Activated B cell treated with CpG ODN at 0.5 μM for 24 hours (primary cell): ENCODE measurements around the gene LRP5. TPM values are rescaled to one million over a fixed set of nuclear protein-coding genes. Genes with fewer than 3 reads are reported as not detected.
A peak's percentile ranks its signal among the peaks of the same experiment; 100 is the strongest.

Experiments
- ATAC-seq: fragments of 200-7000 bp; cut with Tn5 transposase; one replicate; pipeline ENCODE4 v1.10.0; 2021; ENCODE audit warnings: low read depth, mild to moderate bottlenecking, moderate library complexity
- CTCF ChIA-PET: fragments of 350-600 bp; sonication (Branson Sonifier 250); formaldehyde crosslinking; loops from one replicate; lab custom pipeline; 2021; ENCODE audit warnings: antibody characterized with exemption; lab: Charles Lee
- POLR2A ChIA-PET: fragments of 350-600 bp; sonication (Branson Sonifier 250); formaldehyde crosslinking; loops from one replicate; lab custom pipeline; 2021; ENCODE audit warnings: antibody characterized with exemption; lab: Charles Lee
- DNase-seq: peaks from one replicate; pipeline ENCODE4 v3.0.0; 2022
- H3K27ac Mint-ChIP-seq: one replicate; pipeline ENCODE4 v1.8.0; 2020; ENCODE audit warnings: mixed read lengths
- H3K27me3 Mint-ChIP-seq: one replicate; pipeline ENCODE4 v1.8.0; 2021; ENCODE audit warnings: mixed read lengths
- H3K36me3 Mint-ChIP-seq: one replicate; pipeline ENCODE4 v1.8.0; 2021; ENCODE audit warnings: low read depth, mixed read lengths
- H3K4me1 Mint-ChIP-seq: one replicate; pipeline ENCODE4 v1.8.0; 2021; ENCODE audit warnings: mixed read lengths
- H3K4me3 Mint-ChIP-seq: one replicate; pipeline ENCODE4 v1.8.0; 2020; ENCODE audit warnings: mild to moderate bottlenecking, mixed read lengths
- H3K9me3 Mint-ChIP-seq: one replicate; pipeline ENCODE4 v1.8.0; 2020; ENCODE audit warnings: mixed read lengths
- CTCF ChIP-seq: fragments of 200-600 bp; IDR thresholded peaks from one replicate; pipeline ENCODE4 v1.8.0; 2022; ENCODE audit warnings: antibody characterized with exemption, mild to moderate bottlenecking
- intact Hi-C: fragments of 100-400 bp; cut with micrococcal nuclease; formaldehyde crosslinking; loops from one replicate; pipeline ENCODE4 v1.15.1; 2024
- total RNA-seq: library from RNA; stranded (reverse); gene quantifications from 2 replicates; pipeline ENCODE4 v1.2.3, GENCODE V29; 2022

The LRP5 gene
- total RNA-seq, 1 donor from 2014 or later: 8.7 TPM

DNA sequence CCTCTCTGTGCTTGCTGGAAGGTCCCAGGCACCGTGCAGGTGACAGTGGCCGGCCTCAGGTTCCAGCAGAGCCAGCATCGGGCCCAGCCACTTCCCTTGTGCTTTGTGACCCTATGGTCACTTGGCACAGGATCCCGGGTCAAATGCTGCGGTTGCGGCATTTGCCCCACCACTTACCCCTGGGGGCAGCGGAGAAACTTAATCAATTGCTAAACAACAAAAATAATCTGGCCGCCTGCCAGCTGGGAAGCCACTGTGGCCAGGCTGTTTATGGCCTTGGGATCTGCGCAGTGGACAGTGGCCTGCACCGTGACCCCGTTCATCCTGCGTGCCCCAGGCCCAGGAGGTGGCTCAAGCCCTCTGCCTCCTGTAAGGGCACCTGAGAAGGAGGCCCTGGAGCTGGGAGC is 65.0 kb downstream of the LRP5 start:
- Mint-ChIP-seq H3K4me3 (no peak overlapping the region), H3K27ac (no peak overlapping the region), H3K36me3 (no peaks in the 10 kb centered on the region), H3K4me1 (peaks cover 61% of the 10 kb centered on the region), H3K27me3 (peaks cover 5% of the 10 kb centered on the region), H3K9me3 (no peaks in the 10 kb centered on the region)
- no peak for DNase-seq
- ChIA-PET CTCF (no interaction called here), POLR2A (no interaction called here)
- intact Hi-C loops: no loop called here
- ATAC-seq: no peak
- no peak for TF ChIP-seq CTCF

DNA sequence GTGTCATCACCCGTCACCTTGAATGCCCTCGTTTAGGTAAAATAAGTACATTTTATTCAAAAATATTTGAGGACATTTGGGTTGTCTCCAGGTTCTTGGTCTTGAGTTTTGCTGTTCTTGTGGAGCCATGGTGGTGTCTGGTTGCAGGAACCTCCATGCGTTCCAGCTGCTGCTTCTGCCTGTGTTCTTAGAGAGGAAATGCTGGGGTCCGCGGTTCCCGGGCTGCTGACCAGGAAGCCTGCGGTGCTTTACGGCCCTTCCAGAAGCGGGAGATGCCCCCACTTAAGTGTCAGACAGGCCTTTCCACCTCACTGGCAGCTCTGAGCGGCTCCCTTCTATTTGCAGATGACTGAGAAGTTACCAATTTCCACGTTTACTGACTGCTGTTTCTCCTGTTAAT is 66.8 kb downstream of the LRP5 start:
- ATAC-seq: no peak
- no peak for TF ChIP-seq CTCF
- Mint-ChIP-seq H3K4me1 (peaks cover 55% of the 10 kb centered on the region), H3K4me3 (no peak overlapping the region), H3K27ac (no peak overlapping the region), H3K36me3 (no peaks in the 10 kb centered on the region), H3K9me3 (no peaks in the 10 kb centered on the region), H3K27me3 (peaks cover under 1% of the 10 kb centered on the region)
- intact Hi-C loops: no loop called here
- DNase-seq: no peak
- ChIA-PET POLR2A (interaction anchor here (4.1 kb wide), 1 partner anchor 8 kb away, joined by 39 read pairs; no protein-coding TSS in a partner anchor), CTCF (interaction anchor here (1.3 kb wide), 1 partner anchor 81 kb away, joined by 5 read pairs; no protein-coding TSS in a partner anchor)

GRCh38 chr11:68380786-68381622 is 68.6 kb downstream of the LRP5 start:
- peak overlapping the region; percentile 76 for H3K4me3 Mint-ChIP-seq
- CTCF ChIA-PET: interaction anchor here (0.8 to 1.7 kb wide), 9 partner anchors 11 to 123 kb away, joined by 3 to 7 read pairs (median 3); no protein-coding TSS in a partner anchor
- ATAC-seq (peak; percentile 12), DNase-seq (no peak)
- POLR2A ChIA-PET: interaction anchor here (0.8 to 4.1 kb wide), 4 partner anchors 10 to 115 kb away, joined by 3 to 39 read pairs (median 6); partner anchors contain the start of gene C11orf24
- H3K4me1 Mint-ChIP-seq: peaks cover 45% of the 10 kb centered on the region
- TF ChIP-seq CTCF: no peak
- H3K36me3 Mint-ChIP-seq: no peaks in the 10 kb centered on the region
- peak overlapping the region; percentile 64 for H3K27ac Mint-ChIP-seq
- intact Hi-C loops: loop anchor here (1.0 to 5.0 kb wide), 2 partner anchors 11 to 69 kb away; partner anchors contain the start of gene LRP5
- no peaks in the 10 kb centered on the region for H3K9me3 Mint-ChIP-seq
- H3K27me3 Mint-ChIP-seq: no peaks in the 10 kb centered on the region

DNA sequence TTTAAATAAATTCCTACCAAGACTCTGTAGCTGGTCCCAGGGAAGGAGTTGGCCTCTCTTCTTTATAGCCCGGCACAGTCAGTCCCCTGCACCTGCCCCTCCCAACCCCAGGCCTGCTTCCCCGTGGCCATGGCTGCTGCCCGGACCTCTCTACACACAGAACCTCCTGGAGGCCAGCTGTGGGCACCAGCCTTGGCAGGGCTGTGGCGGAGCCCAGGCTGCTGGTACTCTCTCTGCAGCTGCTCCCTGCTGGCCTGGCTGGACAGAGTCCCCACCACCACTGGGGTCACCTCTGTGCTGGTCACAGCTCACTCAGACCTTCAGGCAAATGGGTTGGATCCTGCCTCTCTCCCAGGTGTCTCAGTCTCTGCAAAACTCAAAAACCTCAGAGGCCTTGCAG is 69.3 kb downstream of the LRP5 start:
- ATAC-seq: no peak
- no peak for TF ChIP-seq CTCF
- Mint-ChIP-seq H3K4me3 (peak overlapping the region; percentile 12), H3K9me3 (no peaks in the 10 kb centered on the region), H3K27me3 (no peaks in the 10 kb centered on the region), H3K4me1 (peaks cover 45% of the 10 kb centered on the region), H3K36me3 (no peaks in the 10 kb centered on the region), H3K27ac (peak overlapping the region; percentile 56)
- no peak for DNase-seq
- POLR2A ChIA-PET: interaction anchor here (1.5 to 4.1 kb wide), 2 partner anchors 11 to 124 kb away, joined by 4 to 39 read pairs; no protein-coding TSS in a partner anchor
- CTCF ChIA-PET: interaction anchor here (0.8 to 1.7 kb wide), 4 partner anchors 25 to 124 kb away, joined by 3 to 4 read pairs (median 3); no protein-coding TSS in a partner anchor
- intact Hi-C loops: loop anchor here (5.0 kb wide), 1 partner anchor 69 kb away; the partner anchor contains the start of gene LRP5
